Tibial nerve (tissue), 4 donors: Measurements from ENCODE around the gene SRXN1. TPM values are rescaled to one million over a fixed set of nuclear protein-coding genes. Genes with fewer than 3 reads are reported as not detected.

Source experiments
- DNase-seq, 2 donors: peaks; one replicate each; pipeline ENCODE4 v3.0.0-alpha.2; 2019; ENCODE audit warnings: low spot score in 2 of 2
- H3K27ac ChIP-seq, 4 donors: fragments of 200-600 bp; sonication (generic) in 3 of 4; one replicate each; pipeline ENCODE4 v1.5.1; 2017 to 2019; ENCODE audit warnings: mild to moderate bottlenecking in 1 of 4
- H3K27me3 ChIP-seq, 2 donors: fragments of 200-600 bp; sonication (generic) in 1 of 2; one replicate each; pipeline versions ENCODE4 v1.5.1 to v1.6.0; 2017 to 2019
- H3K36me3 ChIP-seq, 3 donors: fragments of 200-600 bp; sonication (generic); one replicate each; pipeline ENCODE4 v1.5.1; 2018 to 2019
- H3K4me1 ChIP-seq, 4 donors: fragments of 200-600 bp; sonication (generic) in 3 of 4; one replicate each; pipeline ENCODE4 v1.5.1; 2017 to 2019
- H3K4me3 ChIP-seq, 4 donors: fragments of 200-600 bp; sonication (generic) in 3 of 4; one replicate each; pipeline ENCODE4 v1.5.1; 2017 to 2019; ENCODE audit warnings: mild to moderate bottlenecking in 1 of 4, moderate library complexity in 1 of 4
- H3K9me3 ChIP-seq, 4 donors: fragments of 200-600 bp; sonication (generic) in 3 of 4; one replicate each; pipeline ENCODE4 v1.5.1; 2017 to 2019
- EP300 ChIP-seq, 2 donors: sonication (generic); formaldehyde crosslinking; IDR thresholded peaks; one replicate each; pipeline ENCODE4 v1.6.1; 2017; ENCODE audit warnings: antibody characterized with exemption in 2 of 2, mild to moderate bottlenecking in 1 of 2
- POLR2A ChIP-seq, 2 donors: fragments of 450-650 bp; IDR thresholded peaks; one replicate each; pipeline ENCODE4 v1.6.1; 2017; ENCODE audit warnings: antibody characterized with exemption in 2 of 2, mild to moderate bottlenecking in 2 of 2, moderate library complexity in 2 of 2
- WGBS, 2 donors: methylation state at CpG; one replicate each; pipeline ENCODE4 v1.1.5; 2018; 5-methylcytosine and 5-hydroxymethylcytosine counted together
- total RNA-seq, 4 donors: library from RNA; depleted of rRNA; stranded (reverse); fragments of >200 nt; gene quantifications; one replicate each; pipeline ENCODE4 v1.1.0, GENCODE V29; 2016
- TF ChIP-seq, protein P1 (sequence below), 5 experiments: fragments of 200-600 bp in 3 of 5; fragments of 450-650 bp in 2 of 5; sonication (generic) in 3 of 5; IDR thresholded peaks; one replicate each; pipeline ENCODE4 v1.5.1; 2016 to 2019; ENCODE audit warnings: antibody characterized with exemption in 5 of 5, mild to moderate bottlenecking in 3 of 5, moderate library complexity in 2 of 5

The SRXN1 gene
- total RNA-seq, 4 donors from 2014 or later: 15.1 to 31.8 (median 19.5) TPM

- Histone ChIP-seq H3K27ac (no peak overlapping the region), H3K4me3 (no peak overlapping the region), H3K9me3 (no peaks in the 10 kb centered on the region), H3K4me1 (peaks cover 0 to 15% (median 0%) of the 10 kb centered on the region in 4 donors), H3K36me3 (no peaks in the 10 kb centered on the region), H3K27me3 (peaks cover 0 to 64% of the 10 kb centered on the region in 2 donors)
- TF ChIP-seq, protein P1, sequence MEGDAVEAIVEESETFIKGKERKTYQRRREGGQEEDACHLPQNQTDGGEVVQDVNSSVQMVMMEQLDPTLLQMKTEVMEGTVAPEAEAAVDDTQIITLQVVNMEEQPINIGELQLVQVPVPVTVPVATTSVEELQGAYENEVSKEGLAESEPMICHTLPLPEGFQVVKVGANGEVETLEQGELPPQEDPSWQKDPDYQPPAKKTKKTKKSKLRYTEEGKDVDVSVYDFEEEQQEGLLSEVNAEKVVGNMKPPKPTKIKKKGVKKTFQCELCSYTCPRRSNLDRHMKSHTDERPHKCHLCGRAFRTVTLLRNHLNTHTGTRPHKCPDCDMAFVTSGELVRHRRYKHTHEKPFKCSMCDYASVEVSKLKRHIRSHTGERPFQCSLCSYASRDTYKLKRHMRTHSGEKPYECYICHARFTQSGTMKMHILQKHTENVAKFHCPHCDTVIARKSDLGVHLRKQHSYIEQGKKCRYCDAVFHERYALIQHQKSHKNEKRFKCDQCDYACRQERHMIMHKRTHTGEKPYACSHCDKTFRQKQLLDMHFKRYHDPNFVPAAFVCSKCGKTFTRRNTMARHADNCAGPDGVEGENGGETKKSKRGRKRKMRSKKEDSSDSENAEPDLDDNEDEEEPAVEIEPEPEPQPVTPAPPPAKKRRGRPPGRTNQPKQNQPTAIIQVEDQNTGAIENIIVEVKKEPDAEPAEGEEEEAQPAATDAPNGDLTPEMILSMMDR (IDR thresholded peaks at IDR 0.05): no peak
- no peak for TF ChIP-seq EP300 (IDR thresholded peaks at IDR 0.05)
- no peak for TF ChIP-seq POLR2A (IDR thresholded peaks at IDR 0.05)
- WGBS, 2 donors: 81 to 88% methylated on average over 6 of the region's 6 CpGs
- no peak for DNase-seq
Measured at GRCh38 chr20:607476-607875, 45.5 kb downstream of the SRXN1 start.

- 58 to 73% methylated on average over 5 of the region's 5 CpGs for WGBS, 2 donors
- no peak overlapping the region for H3K27ac ChIP-seq
- H3K4me1 ChIP-seq: peaks cover 0 to 4% (median 0%) of the 10 kb centered on the region in 4 donors
- H3K27me3 ChIP-seq: peaks cover 0 to 42% of the 10 kb centered on the region in 2 donors
- no peaks in the 10 kb centered on the region for H3K36me3 ChIP-seq
- DNase-seq: no peak
- TF ChIP-seq EP300 (IDR thresholded peaks at IDR 0.05) (no peak), POLR2A (IDR thresholded peaks at IDR 0.05) (no peak)
- TF ChIP-seq, protein P1 (IDR thresholded peaks at IDR 0.05): no peak
- no peaks in the 10 kb centered on the region for H3K9me3 ChIP-seq
- H3K4me3 ChIP-seq: no peak overlapping the region
Measured at GRCh38 chr20:605237-605636, 47.8 kb downstream of the SRXN1 start.

DNA sequence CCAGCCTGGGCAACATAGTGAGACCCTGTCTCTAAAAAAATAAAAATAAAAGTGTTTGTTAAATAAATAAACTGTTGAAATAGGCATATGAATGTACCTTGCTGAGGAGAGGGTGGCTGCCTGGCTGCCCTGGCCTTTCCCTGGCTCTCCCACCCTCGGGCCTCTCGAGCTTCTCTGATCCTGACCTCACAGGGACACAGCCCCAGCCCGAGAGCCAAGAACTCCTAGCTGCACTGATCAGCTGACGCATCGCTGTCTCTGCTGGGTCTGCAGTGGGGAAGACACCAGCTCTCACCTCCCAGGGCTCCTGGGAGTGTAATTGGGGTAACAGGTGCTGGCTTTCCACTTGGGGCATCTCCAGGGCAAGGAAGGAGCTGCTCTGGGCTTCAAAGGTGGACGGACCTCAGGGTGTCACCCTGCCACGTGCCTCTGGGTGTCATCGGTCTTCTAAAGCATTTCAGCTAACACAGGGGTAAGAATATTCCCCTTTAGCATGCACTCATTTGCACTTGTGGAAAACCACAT lies 49.8 kb downstream of the SRXN1 start:
- no peak for TF ChIP-seq EP300 (IDR thresholded peaks at IDR 0.05)
- TF ChIP-seq, protein P1 (IDR thresholded peaks at IDR 0.05): no peak
- TF ChIP-seq POLR2A (IDR thresholded peaks at IDR 0.05): no peak
- Histone ChIP-seq H3K9me3 (no peaks in the 10 kb centered on the region), H3K4me1 (no peaks in the 10 kb centered on the region), H3K27ac (no peak overlapping the region), H3K36me3 (no peaks in the 10 kb centered on the region), H3K4me3 (no peak overlapping the region), H3K27me3 (peaks cover 0 to 27% of the 10 kb centered on the region in 2 donors)
- WGBS, 2 donors: 58 to 67% methylated on average over 8 of the region's 8 CpGs
- no peak for DNase-seq

DNA sequence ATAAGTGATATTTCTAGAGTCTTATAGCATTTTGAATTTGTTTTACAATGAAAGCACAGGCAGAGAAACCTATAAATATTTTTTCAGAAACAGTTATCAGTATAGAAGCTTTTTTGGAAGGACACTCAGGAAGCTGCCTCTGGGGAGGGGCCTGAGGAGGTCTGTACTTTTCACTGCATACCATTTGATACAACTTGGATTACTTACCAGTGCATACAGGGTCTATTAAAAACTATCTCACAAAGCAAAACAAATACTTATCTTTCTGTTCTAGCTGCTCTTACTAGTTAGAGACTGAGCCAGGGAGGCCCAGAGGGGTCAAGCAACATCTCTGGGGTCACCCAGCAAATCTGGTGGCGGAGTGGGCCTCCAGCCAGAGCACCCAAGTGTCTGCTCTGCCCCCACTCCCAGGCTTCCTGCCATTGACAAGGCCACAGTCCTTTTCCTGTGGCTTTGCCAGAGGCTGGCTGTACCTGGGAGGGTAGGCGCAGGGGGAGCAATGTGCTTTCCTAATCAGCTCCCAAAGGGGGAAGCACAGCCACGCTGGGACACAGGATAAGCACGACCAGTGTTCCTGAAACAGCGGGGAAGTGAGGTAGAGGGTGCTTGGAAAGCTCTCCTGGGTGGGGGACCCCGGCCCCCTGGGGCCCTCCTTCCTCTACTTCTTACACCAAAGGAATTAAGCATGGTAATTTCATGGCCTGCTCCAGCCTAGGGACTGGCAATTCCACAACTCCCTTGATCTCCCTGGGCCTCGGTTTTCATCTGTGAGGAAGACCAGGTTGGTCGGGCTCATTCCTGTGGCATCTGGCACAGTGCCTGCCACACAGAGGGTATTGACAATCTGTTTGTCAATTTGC lies 50.7 kb downstream of the SRXN1 start:
- WGBS, 2 donors: 63 to 72% methylated on average over 8 of the region's 8 CpGs
- no peaks in the 10 kb centered on the region for H3K9me3 ChIP-seq
- peaks cover 0 to 19% of the 10 kb centered on the region in 2 donors for H3K27me3 ChIP-seq
- no peaks in the 10 kb centered on the region for H3K36me3 ChIP-seq
- H3K4me3 ChIP-seq: no peak overlapping the region
- H3K27ac ChIP-seq: no peak overlapping the region
- no peaks in the 10 kb centered on the region for H3K4me1 ChIP-seq
- DNase-seq: no peak
- no peak for TF ChIP-seq EP300 (IDR thresholded peaks at IDR 0.05)

DNA sequence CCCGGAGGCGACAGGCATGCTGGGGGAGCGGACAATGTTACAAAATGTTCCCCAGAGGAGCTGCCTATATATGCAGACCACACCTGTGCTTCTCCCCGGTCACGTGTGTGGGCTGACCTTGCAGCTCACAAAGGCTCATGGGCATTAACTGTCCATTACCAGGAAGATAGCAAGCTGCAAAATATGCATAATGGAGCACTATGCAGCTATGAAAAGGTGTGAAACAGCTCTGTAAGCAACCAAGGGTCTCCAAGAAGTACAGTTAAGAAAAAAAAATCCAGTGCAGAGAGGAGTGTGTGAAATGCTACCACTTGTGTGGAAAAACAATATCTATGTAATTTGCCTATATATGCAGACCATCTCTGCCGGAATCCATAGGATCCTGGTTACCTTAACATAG lies 52.3 kb downstream of the SRXN1 start:
- Histone ChIP-seq H3K27me3 (peaks cover 0 to 7% of the 10 kb centered on the region in 2 donors), H3K4me1 (peaks cover 0 to 3% (median 0%) of the 10 kb centered on the region in 4 donors), H3K4me3 (no peak overlapping the region), H3K27ac (no peak overlapping the region), H3K9me3 (no peaks in the 10 kb centered on the region), H3K36me3 (no peaks in the 10 kb centered on the region)
- no peak for DNase-seq
- 83% methylated on average over 6 of the region's 6 CpGs for WGBS, 2 donors
- TF ChIP-seq POLR2A (IDR thresholded peaks at IDR 0.05): no peak
- TF ChIP-seq, protein P1 (IDR thresholded peaks at IDR 0.05): no peak
